GM12878 (cell line): Measurements from ENCODE around the gene CYP2C19. TPM values are rescaled to one million over a fixed set of nuclear protein-coding genes. Genes with fewer than 3 reads are reported as not detected.

Experiments
- ATAC-seq: fragments of 200-7000 bp; cut with Tn5 transposase; 3 replicates; pipeline ENCODE4 v1.9.1; 2020; ENCODE audit warnings: mild to moderate bottlenecking, moderate library complexity
- BruUV-seq: library from RNA; stranded (reverse); fragments of 400-500 nt; replicated peaks from 2 replicates; lab custom pipeline; 2021; lab: Mats Ljungman, UMichigan
- CTCF ChIA-PET: fragments of 300-600 bp; sonication (Branson Sonifier 250); formaldehyde crosslinking; extraction: SDS; loops from one replicate; lab custom pipeline; 2021; ENCODE audit warnings: inconsistent platforms; lab: Yijun Ruan, JAX
- POLR2A ChIA-PET: fragments of 350-600 bp; formaldehyde crosslinking; extraction: SDS; loops from one replicate; lab custom pipeline; 2021; ENCODE audit warnings: inconsistent platforms; lab: Charles Lee
- RAD21 ChIA-PET: fragments of 300-600 bp; sonication (Branson Sonifier 250); formaldehyde crosslinking; loops from one replicate; lab custom pipeline; 2023; ENCODE audit warnings: antibody characterized with exemption; ENCODE audit not compliant: unreplicated experiment; lab: Charles Lee
- SMC1A ChIA-PET: fragments of 300-600 bp; sonication (Branson Sonifier 250); formaldehyde crosslinking; loops from one replicate; lab custom pipeline; 2023; ENCODE audit not compliant: unreplicated experiment, uncharacterized antibody; lab: Charles Lee
- DNase-seq: peaks from one replicate; pipeline ENCODE4 v3.0.0-alpha.2; 2011; ENCODE audit warnings: low read depth, low spot score
- FAIRE-seq: peaks from 3 replicates; lab custom pipeline; 2011; peaks lifted over from hg19 to GRCh38; lab: Jason Lieb, UNC
- H2AFZ ChIP-seq: 2 replicates; pipeline ENCODE4 v1.6.0; 2011; ENCODE audit warnings: low read depth, low read length, control low read depth; ENCODE audit not compliant: control insufficient read depth
- H3K27ac ChIP-seq: 2 replicates; pipeline ENCODE4 v1.5.1; 2011; ENCODE audit warnings: control low read depth; ENCODE audit not compliant: control insufficient read depth, insufficient read depth
- H3K27me3 ChIP-seq, 2 experiments: replicated peaks in 1 of 2; 2 replicates each; pipeline versions ENCODE4 v1.6.0 to v1.6.1; 2011; ENCODE audit warnings: low read length in 1 of 2; ENCODE audit not compliant: control insufficient read depth in 2 of 2, insufficient read depth in 2 of 2
- H3K36me3 ChIP-seq, 2 experiments: 2 replicates each; pipeline ENCODE4 v1.5.1; 2011; ENCODE audit warnings: low read length in 1 of 2; ENCODE audit not compliant: control insufficient read depth in 2 of 2, insufficient read depth in 2 of 2
- H3K4me1 ChIP-seq: 2 replicates; pipeline ENCODE4 v1.6.1; 2011; ENCODE audit warnings: mild to moderate bottlenecking, low read length, moderate library complexity, mixed read lengths; ENCODE audit not compliant: control insufficient read depth, insufficient read depth
- H3K4me2 ChIP-seq: 2 replicates; pipeline ENCODE4 v1.6.0; 2011; ENCODE audit warnings: control low read depth; ENCODE audit not compliant: control insufficient read depth, insufficient read depth
- H3K4me3 ChIP-seq: fragments of 200-600 bp; sonication (generic); 2 replicates; pipeline ENCODE4 v1.5.1; 2016
- H3K79me2 ChIP-seq: 2 replicates; pipeline ENCODE4 v1.6.0; 2011; ENCODE audit warnings: low read length; ENCODE audit not compliant: control insufficient read depth, insufficient read depth
- H3K9ac ChIP-seq: 2 replicates; pipeline ENCODE4 v1.8.0; 2011; ENCODE audit warnings: low read length, control low read depth, mixed read lengths; ENCODE audit not compliant: control insufficient read depth, insufficient read depth
- H3K9me3 ChIP-seq: replicated peaks from 3 replicates; pipeline ENCODE4 v1.5.1; 2011; ENCODE audit warnings: mild to moderate bottlenecking, low read length; ENCODE audit not compliant: control insufficient read depth, insufficient read depth
- H4K20me1 ChIP-seq: 2 replicates; pipeline ENCODE4 v1.6.0; 2011; ENCODE audit not compliant: control insufficient read depth, insufficient read depth
- CBFB ChIP-seq: IDR thresholded peaks from 2 replicates; pipeline ENCODE4 v1.6.1; 2016; ENCODE audit warnings: antibody characterized with exemption, low read depth
- CBX3 ChIP-seq: fragments of 200-600 bp; sonication (generic); IDR thresholded peaks from 2 replicates; pipeline ENCODE4 v1.6.1; 2016; ENCODE audit warnings: low read depth, borderline replicate concordance
- CBX5 ChIP-seq: sonication (generic); IDR thresholded peaks from 2 replicates; pipeline ENCODE4 v1.6.1; 2016; ENCODE audit warnings: low read depth, moderate library complexity, mild to moderate bottlenecking, inconsistent platforms
- KAT2A ChIP-seq: conservative IDR thresholded peaks from 2 replicates; pipeline ENCODE4 v1.6.1; 2011; ENCODE audit warnings: low read depth, low read length; ENCODE audit not compliant: control insufficient read depth
- KLF5 ChIP-seq: fragments of 450-650 bp; IDR thresholded peaks from 2 replicates; pipeline ENCODE4 v1.6.1; 2014; ENCODE audit warnings: mild to moderate bottlenecking; ENCODE audit not compliant: partially characterized antibody
- NFXL1 ChIP-seq: fragments of 450-650 bp; IDR thresholded peaks from 2 replicates; pipeline ENCODE4 v1.6.1; 2017; ENCODE audit warnings: antibody characterized with exemption, mild to moderate bottlenecking, borderline replicate concordance
- RAD51 ChIP-seq: fragments of 450-650 bp; IDR thresholded peaks from 2 replicates; pipeline ENCODE4 v1.6.1; 2016; ENCODE audit warnings: moderate library complexity, mild to moderate bottlenecking, inconsistent platforms
- SIN3A ChIP-seq: IDR thresholded peaks from 2 replicates; pipeline ENCODE4 v1.6.1; 2012; ENCODE audit warnings: low read depth, low read length, improper control_type of control experiment
- SMARCA5 ChIP-seq: fragments of 450-650 bp; IDR thresholded peaks from 2 replicates; pipeline ENCODE4 v1.6.1; 2017; ENCODE audit warnings: mild to moderate bottlenecking
- SPI1 ChIP-seq: IDR thresholded peaks from 2 replicates; pipeline ENCODE4 v1.6.1; 2011; ENCODE audit warnings: low read depth, mild to moderate bottlenecking, low read length, moderate library complexity, borderline replicate concordance; ENCODE audit not compliant: insufficient read depth
- TAF1 ChIP-seq: IDR thresholded peaks from 2 replicates; pipeline ENCODE4 v1.6.1; 2011; ENCODE audit warnings: mild to moderate bottlenecking, low read depth, low read length, borderline replicate concordance
- TCF12 ChIP-seq: IDR thresholded peaks from 2 replicates; pipeline ENCODE4 v1.6.1; 2011; ENCODE audit warnings: low read depth, mild to moderate bottlenecking, low read length
- TCF7 ChIP-seq: IDR thresholded peaks from 2 replicates; pipeline ENCODE4 v1.6.1; 2014; ENCODE audit warnings: antibody characterized with exemption, borderline replicate concordance
- YBX1 ChIP-seq: fragments of 450-650 bp; IDR thresholded peaks from 2 replicates; pipeline ENCODE4 v1.6.1; 2016; ENCODE audit warnings: antibody characterized with exemption
- WGBS: methylation state at CpG from one replicate; pipeline ENCODE4 v1.1.6; 2016; ENCODE audit warnings: low lambda C conversion rate; ENCODE audit not compliant: insufficient replicate concordance, insufficient coverage; ENCODE audit errors: missing lambda C conversion rate; 5-methylcytosine and 5-hydroxymethylcytosine counted together
- in situ Hi-C: fragments of 300-500 bp; cut with MboI; formaldehyde crosslinking; loops from 9 replicates; pipeline ENCODE4 v1.14.3; 2018; ENCODE audit warnings: mixed read lengths
- intact Hi-C: fragments of 100-400 bp; cut with micrococcal nuclease; formaldehyde crosslinking; loops from one replicate; pipeline ENCODE4 v1.14.2; 2022; ENCODE audit not compliant: unreplicated experiment
- polyA plus RNA-seq, 11 experiments: library from polyadenylated mRNA; depleted of rRNA in 4 of 11; unstranded in 6 of 11; stranded (reverse) in 5 of 11; fragments of >200 nt; fragmentation: Nextera tagmentation in 4 of 11; fragmentation: Illumina TruSeq in 1 of 11; extraction: Ambion mirVana in 4 of 11; extraction: Trizol in 1 of 11; gene quantifications; 1 replicate in 1 of 11; 2 replicates in 10 of 11; pipeline versions ENCODE4 v1.2.1 to v1.2.3, GENCODE V29; 2011 to 2016; ENCODE audit warnings: inconsistent platforms in 2 of 11, missing spikeins in 2 of 11, low read depth in 1 of 11
- total RNA-seq, 4 experiments: library from RNA; depleted of rRNA in 3 of 4; stranded (reverse); fragments of >200 nt in 3 of 4; fragmentation: Illumina TruSeq in 1 of 4; extraction: Trizol in 1 of 4; gene quantifications; 2 replicates each; pipeline versions ENCODE4 v1.2.1 to v1.2.3, GENCODE V29; 2013 to 2021
- TF ChIP-seq, protein P1 (sequence below): fragments of 450-650 bp; IDR thresholded peaks from 2 replicates; pipeline ENCODE4 v1.6.1; 2017; ENCODE audit warnings: antibody characterized with exemption, mild to moderate bottlenecking, moderate library complexity
- TF ChIP-seq, protein P2 (sequence below): fragments of 450-650 bp; IDR thresholded peaks from 2 replicates; pipeline ENCODE4 v1.6.1; 2017; ENCODE audit warnings: mild to moderate bottlenecking, moderate library complexity
- TF ChIP-seq, protein P3 (sequence below): fragments of 450-650 bp; IDR thresholded peaks from 2 replicates; pipeline ENCODE4 v1.6.1; 2017; ENCODE audit warnings: mild to moderate bottlenecking

CYP2C19 gene
- total and polyA plus RNA-seq, 10 of the 15 experiments (the other 5 are each of a cell fraction or from before 2014, with no cell fraction given) = not detected

- TF ChIP-seq, protein P1, sequence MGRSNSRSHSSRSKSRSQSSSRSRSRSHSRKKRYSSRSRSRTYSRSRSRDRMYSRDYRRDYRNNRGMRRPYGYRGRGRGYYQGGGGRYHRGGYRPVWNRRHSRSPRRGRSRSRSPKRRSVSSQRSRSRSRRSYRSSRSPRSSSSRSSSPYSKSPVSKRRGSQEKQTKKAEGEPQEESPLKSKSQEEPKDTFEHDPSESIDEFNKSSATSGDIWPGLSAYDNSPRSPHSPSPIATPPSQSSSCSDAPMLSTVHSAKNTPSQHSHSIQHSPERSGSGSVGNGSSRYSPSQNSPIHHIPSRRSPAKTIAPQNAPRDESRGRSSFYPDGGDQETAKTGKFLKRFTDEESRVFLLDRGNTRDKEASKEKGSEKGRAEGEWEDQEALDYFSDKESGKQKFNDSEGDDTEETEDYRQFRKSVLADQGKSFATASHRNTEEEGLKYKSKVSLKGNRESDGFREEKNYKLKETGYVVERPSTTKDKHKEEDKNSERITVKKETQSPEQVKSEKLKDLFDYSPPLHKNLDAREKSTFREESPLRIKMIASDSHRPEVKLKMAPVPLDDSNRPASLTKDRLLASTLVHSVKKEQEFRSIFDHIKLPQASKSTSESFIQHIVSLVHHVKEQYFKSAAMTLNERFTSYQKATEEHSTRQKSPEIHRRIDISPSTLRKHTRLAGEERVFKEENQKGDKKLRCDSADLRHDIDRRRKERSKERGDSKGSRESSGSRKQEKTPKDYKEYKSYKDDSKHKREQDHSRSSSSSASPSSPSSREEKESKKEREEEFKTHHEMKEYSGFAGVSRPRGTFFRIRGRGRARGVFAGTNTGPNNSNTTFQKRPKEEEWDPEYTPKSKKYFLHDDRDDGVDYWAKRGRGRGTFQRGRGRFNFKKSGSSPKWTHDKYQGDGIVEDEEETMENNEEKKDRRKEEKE = no peak
- TF ChIP-seq CBX3 (no peak), TAF1 (no peak), KAT2A (no peak), CBFB (no peak), SIN3A (no peak), SMARCA5 (no peak), SPI1 (no peak)
These were observed 23.9 kb upstream of the CYP2C19 start (continued) for GRCh38 chr10:94738588-94738987.

- in situ Hi-C loops (no loop called here), intact Hi-C loops (no loop called here)
- H3K9me3 ChIP-seq = no peaks in the 10 kb centered on the region; the same call in 2 of the 3 replicates
- FAIRE-seq (no peak), DNase-seq (no peak), ATAC-seq (no peak)
- H3K4me1 ChIP-seq = no peaks in the 10 kb centered on the region
- SMC1A ChIA-PET = no interaction called here
- no peaks in the 10 kb centered on the region for H3K36me3 ChIP-seq
- no peak overlapping the region for H3K4me3 ChIP-seq
- POLR2A ChIA-PET = no interaction called here
- H3K79me2 ChIP-seq = no peaks in the 10 kb centered on the region
- 0% methylated on average over 2 of the region's 2 CpGs for WGBS
- no peaks in the 10 kb centered on the region for H4K20me1 ChIP-seq
- no peaks in the 10 kb centered on the region for H3K27me3 ChIP-seq
- no peak overlapping the region for H3K4me2 ChIP-seq
- no TSS peak for BruUV-seq
- RAD21 ChIA-PET = no interaction called here
- no peak overlapping the region for H2AFZ ChIP-seq
- CTCF ChIA-PET = no interaction called here
- H3K9ac ChIP-seq = no peak overlapping the region
- no peak overlapping the region for H3K27ac ChIP-seq
- TF ChIP-seq NFXL1 (no peak), SIN3A (no peak), RAD51 (no peak), TCF7 (no peak), CBX5 (no peak), YBX1 (no peak), KLF5 (no peak), TCF12 (no peak)
- TF ChIP-seq, protein P2, sequence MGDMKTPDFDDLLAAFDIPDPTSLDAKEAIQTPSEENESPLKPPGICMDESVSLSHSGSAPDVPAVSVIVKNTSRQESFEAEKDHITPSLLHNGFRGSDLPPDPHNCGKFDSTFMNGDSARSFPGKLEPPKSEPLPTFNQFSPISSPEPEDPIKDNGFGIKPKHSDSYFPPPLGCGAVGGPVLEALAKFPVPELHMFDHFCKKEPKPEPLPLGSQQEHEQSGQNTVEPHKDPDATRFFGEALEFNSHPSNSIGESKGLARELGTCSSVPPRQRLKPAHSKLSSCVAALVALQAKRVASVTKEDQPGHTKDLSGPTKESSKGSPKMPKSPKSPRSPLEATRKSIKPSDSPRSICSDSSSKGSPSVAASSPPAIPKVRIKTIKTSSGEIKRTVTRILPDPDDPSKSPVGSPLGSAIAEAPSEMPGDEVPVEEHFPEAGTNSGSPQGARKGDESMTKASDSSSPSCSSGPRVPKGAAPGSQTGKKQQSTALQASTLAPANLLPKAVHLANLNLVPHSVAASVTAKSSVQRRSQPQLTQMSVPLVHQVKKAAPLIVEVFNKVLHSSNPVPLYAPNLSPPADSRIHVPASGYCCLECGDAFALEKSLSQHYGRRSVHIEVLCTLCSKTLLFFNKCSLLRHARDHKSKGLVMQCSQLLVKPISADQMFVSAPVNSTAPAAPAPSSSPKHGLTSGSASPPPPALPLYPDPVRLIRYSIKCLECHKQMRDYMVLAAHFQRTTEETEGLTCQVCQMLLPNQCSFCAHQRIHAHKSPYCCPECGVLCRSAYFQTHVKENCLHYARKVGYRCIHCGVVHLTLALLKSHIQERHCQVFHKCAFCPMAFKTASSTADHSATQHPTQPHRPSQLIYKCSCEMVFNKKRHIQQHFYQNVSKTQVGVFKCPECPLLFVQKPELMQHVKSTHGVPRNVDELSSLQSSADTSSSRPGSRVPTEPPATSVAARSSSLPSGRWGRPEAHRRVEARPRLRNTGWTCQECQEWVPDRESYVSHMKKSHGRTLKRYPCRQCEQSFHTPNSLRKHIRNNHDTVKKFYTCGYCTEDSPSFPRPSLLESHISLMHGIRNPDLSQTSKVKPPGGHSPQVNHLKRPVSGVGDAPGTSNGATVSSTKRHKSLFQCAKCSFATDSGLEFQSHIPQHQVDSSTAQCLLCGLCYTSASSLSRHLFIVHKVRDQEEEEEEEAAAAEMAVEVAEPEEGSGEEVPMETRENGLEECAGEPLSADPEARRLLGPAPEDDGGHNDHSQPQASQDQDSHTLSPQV = no peak
- TF ChIP-seq, protein P3, sequence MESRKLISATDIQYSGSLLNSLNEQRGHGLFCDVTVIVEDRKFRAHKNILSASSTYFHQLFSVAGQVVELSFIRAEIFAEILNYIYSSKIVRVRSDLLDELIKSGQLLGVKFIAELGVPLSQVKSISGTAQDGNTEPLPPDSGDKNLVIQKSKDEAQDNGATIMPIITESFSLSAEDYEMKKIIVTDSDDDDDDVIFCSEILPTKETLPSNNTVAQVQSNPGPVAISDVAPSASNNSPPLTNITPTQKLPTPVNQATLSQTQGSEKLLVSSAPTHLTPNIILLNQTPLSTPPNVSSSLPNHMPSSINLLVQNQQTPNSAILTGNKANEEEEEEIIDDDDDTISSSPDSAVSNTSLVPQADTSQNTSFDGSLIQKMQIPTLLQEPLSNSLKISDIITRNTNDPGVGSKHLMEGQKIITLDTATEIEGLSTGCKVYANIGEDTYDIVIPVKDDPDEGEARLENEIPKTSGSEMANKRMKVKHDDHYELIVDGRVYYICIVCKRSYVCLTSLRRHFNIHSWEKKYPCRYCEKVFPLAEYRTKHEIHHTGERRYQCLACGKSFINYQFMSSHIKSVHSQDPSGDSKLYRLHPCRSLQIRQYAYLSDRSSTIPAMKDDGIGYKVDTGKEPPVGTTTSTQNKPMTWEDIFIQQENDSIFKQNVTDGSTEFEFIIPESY = no peak
These were observed 15.3 kb upstream of the CYP2C19 start for GRCh38 chr10:94747137-94747536.
